Endometrial microvascular endothelial cells (primary cell): ENCODE results near the gene SMPD1. TPM values are rescaled to one million over a fixed set of nuclear protein-coding genes. Genes with fewer than 3 reads are reported as not detected.
"Not testable (repeated sequence)": the region's sequence is repeated elsewhere in the genome, so short reads cannot be mapped to it uniquely, and the experiment has no call there.

ENCODE experiments used
- in situ Hi-C: cut with HindIII; loops from 2 replicates; pipeline ENCODE4 v1.10.0; 2017; ENCODE audit warnings: low sequenced_read_pairs, low pct_unique_long_range_greater_than_20kb; ENCODE audit errors: inconsistent ontology term
- total RNA-seq: library from RNA; depleted of rRNA; stranded (reverse); fragments of >200 nt; gene quantifications from one replicate; pipeline ENCODE4 v1.2.3, GENCODE V29; 2015; ENCODE audit errors: inconsistent ontology term

Gene SMPD1
- total RNA-seq, 1 donor from 2014 or later, result 83.9 TPM

GRCh38 chr11:6385046-6385777 is 5.1 kb upstream of the SMPD1 start:
- in situ Hi-C loops, result no loop called here

- in situ Hi-C loops, result no loop called here
Measured at GRCh38 chr11:6387811-6388599, 2.3 kb upstream of the SMPD1 start.

- in situ Hi-C loops, result no loop called here
Measured at GRCh38 chr11:6388748-6389147, 1.5 kb upstream of the SMPD1 start.

DNA sequence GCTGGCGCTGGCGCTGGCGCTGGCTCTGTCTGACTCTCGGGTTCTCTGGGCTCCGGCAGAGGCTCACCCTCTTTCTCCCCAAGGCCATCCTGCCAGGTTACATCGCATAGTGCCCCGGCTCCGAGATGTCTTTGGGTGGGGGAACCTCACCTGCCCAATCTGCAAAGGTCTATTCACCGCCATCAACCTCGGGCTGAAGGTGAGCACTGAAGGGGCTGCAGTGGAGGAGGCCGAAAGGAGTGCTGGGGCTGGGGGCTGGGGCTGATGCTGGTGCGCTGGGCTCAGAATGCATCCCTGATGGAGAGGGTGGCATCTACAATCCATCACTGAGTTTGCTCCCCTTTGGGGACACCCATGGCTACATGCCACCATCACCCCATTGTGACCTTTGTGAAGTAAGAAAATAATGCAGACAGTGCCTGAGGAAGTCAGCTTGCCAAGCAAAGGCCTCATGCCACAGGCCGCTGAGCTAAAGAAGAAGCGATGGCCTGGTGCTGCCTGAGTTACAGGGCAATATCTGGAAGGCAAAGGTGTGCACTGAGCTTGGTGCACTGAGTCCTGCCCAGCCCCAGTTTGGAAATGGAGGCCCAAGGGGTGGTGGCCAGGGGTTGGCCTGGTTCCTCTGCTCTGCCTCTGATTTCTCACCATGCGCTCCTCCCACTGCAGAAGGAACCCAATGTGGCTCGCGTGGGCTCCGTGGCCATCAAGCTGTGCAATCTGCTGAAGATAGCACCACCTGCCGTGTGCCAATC is 620 bp downstream of the SMPD1 start:
- in situ Hi-C loops, result no loop called here

DNA sequence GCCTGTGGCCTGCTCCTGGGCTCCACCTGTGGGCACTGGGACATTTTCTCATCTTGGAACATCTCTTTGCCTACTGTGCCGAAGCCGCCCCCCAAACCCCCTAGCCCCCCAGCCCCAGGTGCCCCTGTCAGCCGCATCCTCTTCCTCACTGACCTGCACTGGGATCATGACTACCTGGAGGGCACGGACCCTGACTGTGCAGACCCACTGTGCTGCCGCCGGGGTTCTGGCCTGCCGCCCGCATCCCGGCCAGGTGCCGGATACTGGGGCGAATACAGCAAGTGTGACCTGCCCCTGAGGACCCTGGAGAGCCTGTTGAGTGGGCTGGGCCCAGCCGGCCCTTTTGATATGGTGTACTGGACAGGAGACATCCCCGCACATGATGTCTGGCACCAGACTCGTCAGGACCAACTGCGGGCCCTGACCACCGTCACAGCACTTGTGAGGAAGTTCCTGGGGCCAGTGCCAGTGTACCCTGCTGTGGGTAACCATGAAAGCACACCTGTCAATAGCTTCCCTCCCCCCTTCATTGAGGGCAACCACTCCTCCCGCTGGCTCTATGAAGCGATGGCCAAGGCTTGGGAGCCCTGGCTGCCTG is 1.4 kb downstream of the SMPD1 start:
- in situ Hi-C loops, result no loop called here

- in situ Hi-C loops, result not testable (repeated sequence)
Measured at GRCh38 chr11:6392251-6392650, 2.0 kb downstream of the SMPD1 start.

- in situ Hi-C loops, result no loop called here
Measured at GRCh38 chr11:6393989-6394670, 3.9 kb downstream of the SMPD1 start.

GRCh38 chr11:6395470-6396060 is 5.3 kb downstream of the SMPD1 start:
- in situ Hi-C loops, result no loop called here

GRCh38 chr11:6397156-6397555 is 6.9 kb downstream of the SMPD1 start:
- in situ Hi-C loops, result no loop called here

DNA sequence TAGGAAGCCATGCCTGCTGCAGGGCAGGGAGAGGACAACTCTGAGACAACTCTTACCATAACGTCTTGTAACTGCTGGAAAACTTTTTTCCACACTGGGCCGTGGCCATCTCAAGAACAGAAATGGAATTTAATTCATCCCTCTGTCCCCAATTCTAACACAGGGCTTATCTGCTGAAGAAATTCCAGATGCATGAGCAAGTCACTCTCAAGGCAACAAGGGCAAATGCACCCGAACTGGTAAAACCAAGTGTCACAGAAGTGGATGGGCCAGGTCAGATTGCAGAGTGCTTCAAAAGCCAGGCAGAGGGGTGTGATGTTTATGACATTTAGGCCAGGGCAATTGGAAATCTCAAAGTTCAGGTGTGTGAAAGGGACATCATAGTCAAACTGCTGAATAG is 7.4 kb downstream of the SMPD1 start:
- in situ Hi-C loops, result no loop called here

DNA sequence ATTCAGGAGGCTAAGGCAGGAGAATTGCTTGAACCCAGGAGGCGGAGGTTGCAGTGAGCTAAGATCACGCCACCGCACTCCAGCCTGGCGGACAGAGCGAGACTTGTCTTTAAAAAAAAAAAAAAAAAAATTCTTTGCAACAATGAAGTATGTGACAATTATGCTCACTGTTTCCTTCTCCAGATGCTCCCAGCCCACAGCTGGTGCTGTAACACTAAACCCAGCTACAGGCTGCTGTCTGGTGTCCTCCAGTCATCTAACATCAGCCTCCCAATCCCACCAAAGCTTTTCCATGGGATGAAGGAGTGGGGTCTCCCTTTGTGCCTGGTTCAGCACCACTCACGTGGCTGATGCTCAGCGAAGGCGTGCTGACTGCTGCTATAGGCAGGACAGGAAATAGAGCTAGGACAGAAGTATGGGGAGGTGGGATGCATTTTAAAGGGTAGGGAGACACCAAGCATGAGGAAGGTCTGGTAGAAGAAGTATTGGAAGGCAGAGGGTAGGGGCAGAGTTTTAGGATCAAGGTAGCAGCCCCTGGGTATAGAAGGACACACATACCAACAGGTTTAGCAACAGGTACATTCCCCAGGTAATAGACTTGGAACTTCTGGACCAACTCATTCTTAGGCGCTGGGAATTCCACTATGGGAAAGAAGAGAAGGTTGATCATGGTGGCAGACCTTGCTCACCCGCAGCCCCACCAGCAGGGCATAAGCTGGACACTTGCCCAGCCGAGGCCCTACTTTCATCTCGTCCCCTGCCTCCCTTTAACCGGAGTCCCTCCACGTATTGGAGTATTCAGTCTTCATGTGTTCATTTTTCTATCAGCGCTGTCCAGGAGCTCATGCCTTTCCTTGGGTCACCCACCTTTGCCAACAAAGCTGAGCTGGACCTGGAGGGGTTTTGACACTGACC is 10.4 kb downstream of the SMPD1 start:
- in situ Hi-C loops, result loop anchor here (25.0 kb wide), 1 partner anchor 212 kb away; the partner anchor contains the start of genes ILK, RRP8, TAF10 and TPP1

DNA sequence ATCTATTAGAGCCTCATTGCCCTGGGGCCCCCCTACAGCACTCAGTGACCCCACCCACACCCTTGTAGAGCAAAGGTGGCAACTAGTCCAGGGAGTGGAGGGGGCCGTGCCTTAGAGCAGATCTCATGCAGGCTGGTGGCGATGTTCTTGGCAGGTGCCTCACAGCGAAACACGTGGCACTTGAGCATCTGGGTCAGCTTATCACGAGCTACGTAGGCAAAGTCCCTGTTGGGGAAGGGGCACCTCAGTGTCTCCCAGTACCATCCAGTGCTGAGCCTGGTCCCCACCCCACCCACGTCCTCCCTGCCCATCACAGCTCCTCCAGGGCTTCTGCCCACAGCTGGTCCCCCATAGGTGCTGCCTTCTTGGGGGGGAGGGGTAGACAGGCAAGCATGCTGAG is 11.2 kb downstream of the SMPD1 start:
- in situ Hi-C loops, result loop anchor here (25.0 kb wide), 1 partner anchor 211 kb away; the partner anchor contains the start of genes ILK, RRP8, TAF10 and TPP1

DNA sequence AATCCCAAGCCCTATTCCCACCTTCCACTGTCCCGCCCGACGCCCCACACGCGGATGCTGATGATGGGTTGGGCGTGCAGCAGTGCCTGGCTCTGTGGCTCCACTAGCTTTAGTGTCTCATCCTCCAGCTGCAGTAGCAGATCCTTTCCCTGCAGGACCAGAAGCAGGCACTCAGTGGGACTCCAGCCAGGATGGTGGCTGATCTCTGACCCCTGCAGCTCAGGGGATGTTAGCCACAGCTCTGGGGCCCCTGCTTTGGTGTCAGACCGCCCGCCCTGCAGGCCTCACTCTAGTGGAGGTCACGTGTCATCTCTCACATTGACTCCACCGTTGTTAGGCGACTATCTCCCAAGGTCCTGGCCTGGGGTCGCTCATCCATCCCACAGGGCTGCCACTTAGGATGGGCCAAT is 11.8 kb downstream of the SMPD1 start:
- in situ Hi-C loops, result loop anchor here (25.0 kb wide), 1 partner anchor 210 kb away; the partner anchor contains the start of genes ILK, RRP8, TAF10 and TPP1

GRCh38 chr11:6402561-6402981 is 12.3 kb downstream of the SMPD1 start:
- in situ Hi-C loops, result loop anchor here (25.0 kb wide), 1 partner anchor 210 kb away; the partner anchor contains the start of genes ILK, RRP8, TAF10 and TPP1

DNA sequence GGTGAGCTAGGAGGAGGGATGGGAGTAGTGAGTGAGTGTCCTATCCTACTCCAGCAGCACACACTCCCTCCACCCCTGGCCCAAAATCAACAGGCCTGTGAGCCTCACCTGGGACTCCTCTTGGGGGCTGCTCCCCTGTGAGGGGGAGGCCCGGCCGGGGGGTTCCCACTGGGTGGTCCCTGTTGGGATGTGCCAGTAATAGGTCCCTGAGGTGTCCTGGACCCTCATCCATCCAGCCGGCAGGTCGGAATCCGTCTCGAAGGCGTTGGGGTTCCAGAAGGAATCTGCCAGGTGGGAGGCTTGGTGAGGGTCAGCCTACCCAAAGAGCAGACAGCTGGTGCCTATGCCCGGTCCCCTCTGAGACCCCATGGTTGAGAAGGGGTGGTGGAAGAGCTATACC is 13.3 kb downstream of the SMPD1 start:
- in situ Hi-C loops, result loop anchor here (25.0 kb wide), 1 partner anchor 209 kb away; the partner anchor contains the start of genes ILK, RRP8, TAF10 and TPP1

GRCh38 chr11:6404342-6405051 is 14.2 kb downstream of the SMPD1 start:
- in situ Hi-C loops, result loop anchor here (25.0 kb wide), 1 partner anchor 208 kb away; the partner anchor contains the start of genes ILK, RRP8, TAF10 and TPP1
